HG03378 (cell line): ENCODE results near the gene SET.
"Not testable (repeated sequence)": the region's sequence is repeated elsewhere in the genome, so short reads cannot be mapped to it uniquely, and the experiment has no call there.

Experiments
- ATAC-seq: cut with Tn5 transposase; IDR thresholded peaks from one replicate; pipeline ENCODE4 v1.9.1; 2021; ENCODE audit warnings: mild to moderate bottlenecking, moderate library complexity; ENCODE audit not compliant: unreplicated experiment

The SET gene

DNA sequence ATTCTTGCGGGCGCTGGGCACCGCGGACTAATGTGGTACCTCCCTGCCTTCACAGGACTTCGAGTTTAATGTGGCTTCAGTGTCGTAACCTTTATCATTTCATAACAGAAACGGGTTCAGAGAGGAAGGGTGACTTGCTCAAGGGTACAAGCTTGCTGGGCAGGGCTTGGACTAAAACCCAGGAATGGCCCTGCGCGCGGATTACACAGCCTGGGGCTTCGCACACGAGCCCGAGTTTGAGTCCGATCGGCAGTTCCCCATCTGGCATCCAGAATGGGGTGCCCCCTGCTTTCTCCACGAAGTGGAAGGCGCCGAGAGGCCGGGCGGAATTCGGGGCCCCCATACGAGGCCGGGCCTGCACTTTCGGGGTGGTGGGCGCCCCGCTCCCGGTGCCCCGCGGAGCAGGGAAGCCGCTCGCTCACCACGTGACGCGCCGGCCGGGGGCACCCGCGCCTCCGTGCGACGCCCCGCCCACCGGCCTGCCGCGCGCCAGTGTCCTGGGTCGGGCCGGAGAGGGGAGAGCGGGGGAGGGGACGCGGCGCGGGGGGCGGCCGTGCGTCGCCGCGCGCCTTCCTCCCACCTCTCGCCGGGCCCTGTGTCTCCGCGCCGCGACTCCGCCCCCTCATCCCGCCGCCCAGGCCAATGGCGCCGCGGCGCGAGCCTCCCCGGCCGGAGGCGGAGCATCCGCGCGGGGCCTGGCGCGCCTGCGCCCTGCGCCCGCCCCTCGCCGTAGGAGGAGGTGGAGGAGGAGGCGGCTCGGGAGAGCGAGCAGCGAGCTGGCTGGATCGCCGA is at the start of gene SET:
Gene SET, plus strand, starts transcription at position 722 of the 792 bp plus-strand sequence. CDS start 361 bp downstream, outside the sequence.
- ATAC-seq = peak; percentile 37

- no peak for ATAC-seq
Measured at GRCh38 chr9:128640603-128641002, 48.4 kb upstream of the SET start.

- ATAC-seq = no peak
Measured at GRCh38 chr9:128642675-128643245, 46.3 kb upstream of the SET start.

- peak; percentile 67 for ATAC-seq
Measured at GRCh38 chr9:128643519-128644300, 45.3 kb upstream of the SET start.

- ATAC-seq = not testable (repeated sequence)
Measured at GRCh38 chr9:128648206-128648605, 40.8 kb upstream of the SET start.

GRCh38 chr9:128651798-128652197 is 37.2 kb upstream of the SET start:
- no peak for ATAC-seq

DNA sequence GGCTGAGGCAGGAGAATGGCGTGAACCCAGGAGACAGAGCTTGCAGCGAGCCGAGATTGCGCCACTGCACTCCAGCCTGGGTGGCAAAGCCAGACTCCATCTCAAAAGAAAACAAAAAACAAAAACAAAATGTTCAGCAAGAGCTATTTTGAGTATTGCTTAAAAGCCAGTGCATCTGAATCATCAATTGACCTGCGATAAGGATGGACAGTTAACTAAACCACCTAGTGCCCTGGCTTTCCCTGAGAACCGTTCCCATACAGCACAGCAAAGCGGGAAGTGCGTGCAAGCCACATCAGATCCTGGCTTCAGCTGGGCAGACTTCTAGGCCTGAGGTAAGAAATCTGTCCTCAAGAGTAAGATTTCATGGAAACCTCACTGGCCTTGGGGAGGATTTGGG is 35.1 kb upstream of the SET start:
- no peak for ATAC-seq

GRCh38 chr9:128654481-128654880 is 34.5 kb upstream of the SET start:
- ATAC-seq = no peak

GRCh38 chr9:128656416-128657343 is 32.3 kb upstream of the SET start, which contains the start of gene DYNC2I2:
Gene DYNC2I2, minus strand, starts transcription at chr9:128656847. Its CDS starts 121 bp downstream, at chr9:128656726.
- ATAC-seq = peak; percentile 51

DNA sequence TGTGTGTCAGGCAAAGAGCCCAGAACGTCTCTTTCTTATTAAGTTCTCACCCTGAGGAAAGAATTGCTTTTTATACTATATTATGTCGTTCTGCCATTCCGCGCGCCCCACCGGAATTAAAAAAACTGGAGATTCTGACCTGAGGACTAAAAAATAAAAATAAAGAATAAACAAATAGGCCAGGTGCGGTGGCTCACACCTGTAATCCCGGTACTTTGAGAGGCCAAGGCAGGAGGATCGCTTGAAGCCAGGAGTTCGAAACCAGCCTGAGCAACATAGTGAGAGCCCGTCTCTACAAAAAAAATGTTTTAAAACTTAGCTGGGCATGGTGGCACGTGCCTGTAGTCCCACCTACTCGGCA is 31.7 kb upstream of the SET start:
- no peak for ATAC-seq

DNA sequence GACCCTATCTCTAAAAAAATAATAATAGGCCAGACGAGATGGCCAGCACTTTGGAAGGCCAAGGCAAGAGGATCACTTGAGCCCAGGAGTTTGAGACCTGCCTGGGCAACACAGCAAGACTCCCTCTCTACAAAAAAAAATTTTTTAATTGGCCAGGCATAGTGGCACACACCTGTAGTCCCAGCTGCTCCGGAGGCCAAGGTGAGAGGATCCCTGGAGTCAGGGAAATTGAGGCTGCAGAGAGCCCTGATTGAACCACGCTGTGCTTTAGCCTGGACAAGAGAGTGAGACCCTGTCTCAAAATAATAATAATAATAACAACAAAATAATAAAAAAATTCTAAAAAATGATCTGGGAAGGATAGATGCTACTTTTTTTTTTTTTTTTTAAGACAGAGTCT is 31.2 kb upstream of the SET start:
- no peak for ATAC-seq

- ATAC-seq = not testable (repeated sequence)
Measured at GRCh38 chr9:128666481-128666941, 22.5 kb upstream of the SET start.

GRCh38 chr9:128669786-128670185 is 19.2 kb upstream of the SET start:
- ATAC-seq = no peak

DNA sequence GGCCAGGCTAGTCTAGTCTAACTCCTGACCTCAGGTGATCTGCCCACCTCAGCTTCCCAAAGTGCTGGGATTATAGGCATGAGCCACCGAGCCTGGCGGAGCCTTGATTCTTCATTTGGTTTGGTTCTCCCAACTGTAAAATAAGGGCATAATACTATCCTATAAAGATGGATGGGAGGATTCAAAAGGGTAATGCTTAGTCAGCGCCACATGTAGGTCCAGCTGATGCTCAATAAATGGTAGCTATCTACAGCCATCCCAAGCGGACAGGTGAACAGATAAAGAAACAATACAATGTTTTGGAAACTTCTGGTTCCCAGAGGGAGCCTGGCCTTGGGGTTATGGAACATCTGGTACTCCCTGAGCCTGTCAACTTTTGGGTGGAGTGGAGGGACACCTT is 13.6 kb upstream of the SET start:
- ATAC-seq = no peak

GRCh38 chr9:128677794-128678193 is 11.2 kb upstream of the SET start:
- no peak for ATAC-seq

DNA sequence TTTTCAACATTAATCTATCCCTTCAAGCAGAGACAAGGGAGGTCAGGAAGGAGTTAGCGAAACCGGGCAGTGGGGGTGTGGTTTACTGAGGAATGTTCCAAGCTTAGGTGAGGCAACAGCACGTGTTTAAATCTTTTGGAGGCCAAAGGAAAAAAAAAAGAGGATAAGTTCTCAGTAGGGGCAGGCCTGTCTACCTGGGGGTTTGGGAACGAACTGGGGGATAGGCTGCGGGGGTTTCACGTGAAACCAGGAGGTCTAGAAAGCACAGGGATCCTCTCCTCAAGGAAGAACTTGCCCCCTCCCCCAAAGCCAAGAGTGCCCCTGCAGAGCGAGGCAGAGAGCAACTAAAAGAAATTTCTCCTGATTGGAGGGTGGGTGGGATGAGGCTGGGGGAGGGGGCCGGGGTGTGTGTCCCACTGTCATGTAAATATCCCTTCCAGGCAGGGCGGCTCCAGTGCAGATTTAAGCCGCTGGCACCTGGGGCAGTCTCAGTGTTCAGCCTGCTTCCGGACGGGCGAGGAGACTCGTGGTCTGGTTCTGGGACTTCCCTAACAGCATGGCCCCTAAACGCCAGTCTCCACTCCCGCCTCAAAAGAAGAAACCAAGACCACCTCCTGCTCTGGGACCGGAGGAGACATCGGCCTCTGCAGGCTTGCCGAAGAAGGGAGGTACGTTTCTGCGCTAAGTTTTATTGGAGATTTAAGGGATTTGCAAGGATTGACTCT is 5.5 kb upstream of the SET start:
- no peak for ATAC-seq

DNA sequence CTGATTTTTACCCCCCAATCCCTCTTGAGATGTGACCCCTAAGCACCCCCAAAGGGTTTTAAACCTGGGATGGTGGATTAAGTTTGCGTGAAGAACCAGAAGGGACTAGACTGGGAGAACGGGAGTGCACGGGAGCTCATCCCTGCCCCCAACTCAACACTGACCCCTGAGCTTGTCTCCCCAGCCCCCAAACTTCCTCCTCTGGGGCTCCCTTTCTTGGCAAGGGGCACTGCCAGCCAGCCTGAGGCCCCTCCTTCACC is 5.0 kb upstream of the SET start:
- no peak for ATAC-seq

GRCh38 chr9:128684325-128685199 is 4.5 kb upstream of the SET start:
- ATAC-seq = no peak
